RWPE2 (cell line): ENCODE measurements around the gene C1orf21.
A peak's percentile ranks its signal among the peaks of the same experiment; 100 is the strongest.

Experiments
- ATAC-seq: fragments of 200-7000 bp; cut with Tn5 transposase; 3 replicates; pipeline ENCODE4 v1.9.1; 2021; ENCODE audit warnings: low read depth
- DNase-seq: peaks from one replicate; pipeline ENCODE4 v3.0.0-alpha.2; 2020; ENCODE audit warnings: low spot score
- H3K27ac ChIP-seq: fragments of 450-650 bp; 2 replicates; pipeline ENCODE4 v1.5.1; 2017; ENCODE audit warnings: mild to moderate bottlenecking; ENCODE audit not compliant: poor library complexity, severe bottlenecking
- H3K27me3 ChIP-seq: fragments of 250-450 bp; sonication (Bioruptor Pico); 2 replicates; pipeline ENCODE4 v1.5.1; 2021; ENCODE audit warnings: mild to moderate bottlenecking, moderate library complexity; ENCODE audit not compliant: insufficient read depth, poor library complexity, severe bottlenecking
- H3K36me3 ChIP-seq: fragments of 250-450 bp; sonication (Bioruptor Pico); 2 replicates; pipeline ENCODE4 v1.5.1; 2020; ENCODE audit warnings: low read depth, mild to moderate bottlenecking, moderate library complexity
- H3K4me1 ChIP-seq: fragments of 250-450 bp; sonication (Bioruptor Pico); 2 replicates; pipeline ENCODE4 v1.5.1; 2021; ENCODE audit warnings: mild to moderate bottlenecking, moderate library complexity; ENCODE audit not compliant: insufficient read depth, poor library complexity, severe bottlenecking
- H3K4me3 ChIP-seq: fragments of 250-450 bp; sonication (Bioruptor Pico); 2 replicates; pipeline ENCODE4 v1.5.1; 2021; ENCODE audit warnings: mild to moderate bottlenecking, moderate library complexity; ENCODE audit not compliant: severe bottlenecking
- H3K9me3 ChIP-seq: fragments of 250-450 bp; sonication (Bioruptor Pico); 2 replicates; pipeline ENCODE4 v1.5.1; 2021; ENCODE audit warnings: mild to moderate bottlenecking, moderate library complexity; ENCODE audit not compliant: severe bottlenecking
- TF ChIP-seq, protein P1 (sequence below): fragments of 450-650 bp; IDR thresholded peaks from one replicate; pipeline ENCODE4 v1.5.1; 2017; ENCODE audit warnings: mild to moderate bottlenecking, moderate library complexity; ENCODE audit not compliant: poor library complexity, severe bottlenecking

The C1orf21 gene

DNA sequence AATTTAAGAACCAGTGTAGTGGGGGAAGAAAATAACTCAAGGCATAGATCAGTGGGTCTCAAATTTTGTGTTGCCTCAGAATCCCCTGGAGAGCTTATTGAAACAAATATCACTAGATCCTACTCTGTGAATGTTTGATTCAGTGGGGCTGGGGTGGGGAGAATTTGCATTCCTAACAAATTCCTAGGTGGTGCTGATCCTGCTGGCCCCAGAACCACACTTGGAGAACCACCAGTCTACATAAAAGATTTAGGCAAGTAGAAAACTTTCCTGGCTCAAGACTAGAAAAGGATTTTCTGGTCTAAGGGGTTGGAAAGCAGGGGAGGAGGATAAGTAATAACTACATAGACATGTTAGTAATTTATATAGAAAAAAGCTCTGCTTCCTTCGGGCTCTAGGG is 34.1 kb upstream of the C1orf21 start:
- no peak for ATAC-seq
- TF ChIP-seq, protein P1, sequence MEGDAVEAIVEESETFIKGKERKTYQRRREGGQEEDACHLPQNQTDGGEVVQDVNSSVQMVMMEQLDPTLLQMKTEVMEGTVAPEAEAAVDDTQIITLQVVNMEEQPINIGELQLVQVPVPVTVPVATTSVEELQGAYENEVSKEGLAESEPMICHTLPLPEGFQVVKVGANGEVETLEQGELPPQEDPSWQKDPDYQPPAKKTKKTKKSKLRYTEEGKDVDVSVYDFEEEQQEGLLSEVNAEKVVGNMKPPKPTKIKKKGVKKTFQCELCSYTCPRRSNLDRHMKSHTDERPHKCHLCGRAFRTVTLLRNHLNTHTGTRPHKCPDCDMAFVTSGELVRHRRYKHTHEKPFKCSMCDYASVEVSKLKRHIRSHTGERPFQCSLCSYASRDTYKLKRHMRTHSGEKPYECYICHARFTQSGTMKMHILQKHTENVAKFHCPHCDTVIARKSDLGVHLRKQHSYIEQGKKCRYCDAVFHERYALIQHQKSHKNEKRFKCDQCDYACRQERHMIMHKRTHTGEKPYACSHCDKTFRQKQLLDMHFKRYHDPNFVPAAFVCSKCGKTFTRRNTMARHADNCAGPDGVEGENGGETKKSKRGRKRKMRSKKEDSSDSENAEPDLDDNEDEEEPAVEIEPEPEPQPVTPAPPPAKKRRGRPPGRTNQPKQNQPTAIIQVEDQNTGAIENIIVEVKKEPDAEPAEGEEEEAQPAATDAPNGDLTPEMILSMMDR, result no peak
- no peak for DNase-seq
- no peaks in the 10 kb centered on the region for H3K9me3 ChIP-seq
- no peaks in the 10 kb centered on the region for H3K4me1 ChIP-seq
- H3K27me3 ChIP-seq, result no peaks in the 10 kb centered on the region
- H3K4me3 ChIP-seq, result no peak overlapping the region
- no peak overlapping the region for H3K27ac ChIP-seq
- no peaks in the 10 kb centered on the region for H3K36me3 ChIP-seq

DNA sequence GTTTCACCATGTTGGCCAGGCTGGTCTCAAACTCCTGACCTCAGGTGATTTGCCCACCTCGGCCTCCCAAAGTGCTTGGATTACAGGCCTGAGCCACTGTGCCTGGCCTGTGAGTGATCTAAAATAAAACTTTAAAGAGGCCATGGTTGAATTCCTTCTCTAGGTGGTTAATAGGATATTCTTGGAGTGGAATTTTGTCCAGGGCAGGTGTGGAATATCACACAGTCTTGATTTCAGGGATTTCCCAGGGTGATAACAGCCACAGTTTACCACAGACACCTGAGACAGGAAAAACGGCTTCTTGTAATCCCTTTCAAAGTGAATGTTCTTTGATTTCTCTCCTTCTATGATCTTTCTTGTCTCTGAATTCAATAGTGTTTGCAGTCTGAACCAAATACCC is 32.1 kb upstream of the C1orf21 start:
- ATAC-seq (no peak), DNase-seq (no peak)

DNA sequence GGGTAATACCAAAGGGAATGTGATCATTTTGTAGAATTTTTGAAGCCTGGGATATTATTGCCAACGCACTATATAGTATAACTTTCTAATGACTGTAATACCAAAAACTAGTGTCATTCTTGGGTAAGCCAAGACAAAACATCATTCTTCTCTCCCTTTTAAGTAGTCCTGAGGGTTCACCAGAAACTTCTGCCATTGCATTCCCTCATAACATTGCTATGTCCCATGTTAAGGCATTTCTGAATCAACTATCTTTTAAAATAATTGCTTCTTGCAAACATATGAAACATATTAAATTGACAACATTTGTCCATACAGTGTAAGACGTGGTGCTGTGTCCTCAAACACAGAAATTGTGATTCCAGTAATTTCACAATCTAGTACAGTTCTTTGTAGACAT is 29.9 kb upstream of the C1orf21 start:
- Histone ChIP-seq H3K4me1 (peaks cover 4% of the 10 kb centered on the region), H3K9me3 (no peaks in the 10 kb centered on the region), H3K27ac (no peak overlapping the region), H3K36me3 (no peaks in the 10 kb centered on the region), H3K4me3 (no peak overlapping the region), H3K27me3 (no peaks in the 10 kb centered on the region)
- TF ChIP-seq, protein P1, result no peak
- no peak for ATAC-seq
- DNase-seq, result no peak

More for the DNA sequence above, 32.1 kb upstream of the C1orf21 start:
- TF ChIP-seq, protein P1, result no peak
- no peaks in the 10 kb centered on the region for H3K27me3 ChIP-seq
- H3K27ac ChIP-seq, result no peak overlapping the region
- H3K9me3 ChIP-seq, result no peaks in the 10 kb centered on the region
- no peaks in the 10 kb centered on the region for H3K4me1 ChIP-seq
- no peak overlapping the region for H3K4me3 ChIP-seq
- no peaks in the 10 kb centered on the region for H3K36me3 ChIP-seq

DNA sequence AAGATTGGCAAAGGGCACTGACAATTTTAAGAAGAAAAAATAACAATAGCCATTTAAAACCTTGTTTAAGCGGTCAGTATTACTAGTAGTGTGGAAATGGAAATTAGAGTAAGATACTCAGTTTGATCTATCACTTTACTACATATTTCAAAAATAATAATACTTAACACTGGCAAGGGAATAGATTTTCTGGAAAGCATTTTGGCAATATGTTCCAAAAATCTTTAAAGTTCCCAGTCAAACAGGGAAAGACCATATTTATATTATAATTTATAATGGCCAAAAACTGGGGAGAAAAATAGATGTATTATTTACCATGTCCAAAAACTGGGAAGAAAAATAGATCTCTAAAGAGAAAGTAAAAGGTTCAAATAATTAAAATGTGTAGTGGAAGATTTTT is 28.6 kb upstream of the C1orf21 start:
- ATAC-seq (no peak), DNase-seq (no peak)
- Histone ChIP-seq H3K4me1 (peaks cover 4% of the 10 kb centered on the region), H3K27me3 (no peaks in the 10 kb centered on the region), H3K27ac (no peak overlapping the region), H3K36me3 (no peaks in the 10 kb centered on the region), H3K9me3 (no peaks in the 10 kb centered on the region), H3K4me3 (no peak overlapping the region)
- TF ChIP-seq, protein P1, result no peak

DNA sequence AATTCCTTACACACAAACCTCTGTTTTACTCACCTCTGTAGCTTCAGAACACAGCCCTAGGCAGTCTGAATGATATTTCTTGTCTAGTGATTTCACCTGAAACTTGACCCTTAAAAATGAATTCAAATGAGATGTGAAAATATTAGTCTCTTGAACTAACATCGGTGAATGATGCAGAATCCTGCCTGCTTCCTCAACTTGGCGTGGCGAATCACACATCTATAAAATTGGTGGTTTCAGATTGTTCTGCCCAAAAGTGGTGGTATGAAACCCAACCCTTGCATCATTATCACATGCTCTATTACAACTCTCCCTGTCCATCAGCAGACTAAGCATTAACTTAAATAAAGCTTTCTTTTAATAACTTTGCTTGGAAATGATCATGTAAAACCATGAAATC is 26.9 kb upstream of the C1orf21 start:
- H3K4me3 ChIP-seq, result no peak overlapping the region
- H3K27ac ChIP-seq, result no peak overlapping the region
- no peaks in the 10 kb centered on the region for H3K9me3 ChIP-seq
- H3K4me1 ChIP-seq, result peaks cover 4% of the 10 kb centered on the region
- H3K27me3 ChIP-seq, result no peaks in the 10 kb centered on the region
- no peaks in the 10 kb centered on the region for H3K36me3 ChIP-seq
- DNase-seq, result no peak
- TF ChIP-seq, protein P1, result no peak
- peak; percentile 34; the same call in 1 of the 3 replicates for ATAC-seq
